GM13976 (cell line): ENCODE results near the gene UFC1.

ENCODE experiments used
- DNase-seq: peaks from one replicate; pipeline ENCODE4 v3.0.0; 2012; ENCODE audit warnings: low spot score
- in situ Hi-C: fragments of 300-500 bp; cut with MboI; formaldehyde crosslinking; loops from one replicate; pipeline ENCODE4 v1.12.0; 2022; ENCODE audit warnings: low sequenced_read_pairs, mixed read lengths, inconsistent platforms; ENCODE audit not compliant: unreplicated experiment
- TF ChIP-seq, protein P1 (sequence below): IDR thresholded peaks from 2 replicates; pipeline ENCODE4 v1.5.1; 2012; ENCODE audit warnings: borderline replicate concordance, mild to moderate bottlenecking; ENCODE audit not compliant: insufficient read depth; ENCODE audit errors: extremely low read depth, missing control alignments, control extremely low read depth

UFC1 gene

DNA sequence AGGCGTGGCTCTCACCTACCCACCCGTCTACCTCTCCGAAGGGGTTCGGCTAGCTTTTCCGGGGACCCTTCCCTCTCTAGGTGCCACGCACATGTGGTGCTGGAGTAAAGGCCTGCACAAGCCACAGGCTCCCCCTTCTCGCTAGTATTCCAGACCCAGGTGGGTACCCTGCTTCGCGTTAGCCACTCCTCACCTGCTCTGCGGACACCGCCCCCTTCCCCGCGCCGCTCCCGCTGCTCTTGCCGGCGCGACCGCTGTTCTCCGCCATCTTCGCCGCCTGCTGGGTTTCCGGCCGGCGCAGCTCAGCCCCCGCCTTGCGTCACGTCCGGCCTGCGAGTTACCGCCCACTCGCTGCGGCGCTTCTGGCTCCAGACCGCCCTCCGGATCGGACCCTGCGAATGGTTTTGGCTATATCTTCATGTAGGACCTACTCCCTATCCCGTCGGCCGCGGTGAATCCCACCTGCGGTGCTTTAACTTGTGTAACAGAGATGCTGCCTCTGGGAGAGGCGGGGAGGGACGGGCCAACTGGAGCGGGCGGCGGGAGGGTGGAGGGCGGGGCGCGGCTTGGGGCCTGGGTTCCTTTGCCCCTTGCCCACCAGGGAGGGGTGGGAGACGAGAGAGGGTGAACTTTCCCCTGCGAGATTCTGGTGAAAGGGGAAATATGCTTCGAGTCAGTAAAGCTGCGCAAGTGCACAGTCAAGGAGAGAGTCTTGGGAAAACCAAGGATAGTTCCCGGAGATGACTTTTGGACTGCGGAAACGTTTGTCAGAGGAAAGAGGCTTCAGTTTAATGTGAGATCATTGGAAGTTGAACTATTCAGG, 35.8 kb upstream of the UFC1 start, which contains the start of the genes NIT1 and PFDN2:
NIT1 (plus strand) TSS at position 347 of the 823 bp plus-strand sequence; CDS start at position 419, 72 bp downstream.
PFDN2 (minus strand) TSS at position 279 of the 823 bp plus-strand sequence; CDS start at position 268, 11 bp downstream.
- in situ Hi-C loops: no loop called here
- TF ChIP-seq, protein P1, sequence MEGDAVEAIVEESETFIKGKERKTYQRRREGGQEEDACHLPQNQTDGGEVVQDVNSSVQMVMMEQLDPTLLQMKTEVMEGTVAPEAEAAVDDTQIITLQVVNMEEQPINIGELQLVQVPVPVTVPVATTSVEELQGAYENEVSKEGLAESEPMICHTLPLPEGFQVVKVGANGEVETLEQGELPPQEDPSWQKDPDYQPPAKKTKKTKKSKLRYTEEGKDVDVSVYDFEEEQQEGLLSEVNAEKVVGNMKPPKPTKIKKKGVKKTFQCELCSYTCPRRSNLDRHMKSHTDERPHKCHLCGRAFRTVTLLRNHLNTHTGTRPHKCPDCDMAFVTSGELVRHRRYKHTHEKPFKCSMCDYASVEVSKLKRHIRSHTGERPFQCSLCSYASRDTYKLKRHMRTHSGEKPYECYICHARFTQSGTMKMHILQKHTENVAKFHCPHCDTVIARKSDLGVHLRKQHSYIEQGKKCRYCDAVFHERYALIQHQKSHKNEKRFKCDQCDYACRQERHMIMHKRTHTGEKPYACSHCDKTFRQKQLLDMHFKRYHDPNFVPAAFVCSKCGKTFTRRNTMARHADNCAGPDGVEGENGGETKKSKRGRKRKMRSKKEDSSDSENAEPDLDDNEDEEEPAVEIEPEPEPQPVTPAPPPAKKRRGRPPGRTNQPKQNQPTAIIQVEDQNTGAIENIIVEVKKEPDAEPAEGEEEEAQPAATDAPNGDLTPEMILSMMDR: no peak

DNA sequence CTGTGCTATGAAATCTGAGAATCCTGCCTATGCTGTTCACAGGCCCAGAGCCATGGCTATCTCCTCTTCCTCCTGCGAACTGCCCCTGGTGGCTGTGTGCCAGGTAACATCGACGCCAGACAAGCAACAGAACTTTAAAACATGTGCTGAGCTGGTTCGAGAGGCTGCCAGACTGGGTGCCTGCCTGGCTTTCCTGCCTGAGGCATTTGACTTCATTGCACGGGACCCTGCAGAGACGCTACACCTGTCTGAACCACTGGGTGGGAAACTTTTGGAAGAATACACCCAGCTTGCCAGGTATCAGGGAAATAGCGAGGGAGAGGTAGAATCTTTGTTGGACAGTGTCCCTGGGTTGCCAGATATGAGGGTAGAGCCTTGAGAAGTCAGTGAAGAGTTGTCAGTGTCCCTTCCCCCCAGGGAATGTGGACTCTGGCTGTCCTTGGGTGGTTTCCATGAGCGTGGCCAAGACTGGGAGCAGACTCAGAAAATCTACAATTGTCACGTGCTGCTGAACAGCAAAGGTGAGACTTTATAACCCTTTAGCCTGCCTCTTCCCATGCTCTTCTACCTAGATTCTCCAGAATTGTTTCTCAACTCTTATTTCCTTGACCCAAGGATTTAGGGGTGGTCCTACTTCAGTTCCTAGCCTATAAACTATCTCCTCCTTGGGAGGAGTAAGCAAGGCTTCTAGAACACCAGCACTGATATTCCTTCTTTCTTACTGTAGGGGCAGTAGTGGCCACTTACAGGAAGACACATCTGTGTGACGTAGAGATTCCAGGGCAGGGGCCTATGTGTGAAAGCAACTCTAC, 34.5 kb upstream of the UFC1 start:
- TF ChIP-seq, protein P1: no peak
- in situ Hi-C loops: no loop called here
- peak; percentile 75 for DNase-seq

More for the DNA sequence above, 35.8 kb upstream of the UFC1 start, which contains the start of the genes NIT1 and PFDN2:
- peak; percentile 94 for DNase-seq

DNA sequence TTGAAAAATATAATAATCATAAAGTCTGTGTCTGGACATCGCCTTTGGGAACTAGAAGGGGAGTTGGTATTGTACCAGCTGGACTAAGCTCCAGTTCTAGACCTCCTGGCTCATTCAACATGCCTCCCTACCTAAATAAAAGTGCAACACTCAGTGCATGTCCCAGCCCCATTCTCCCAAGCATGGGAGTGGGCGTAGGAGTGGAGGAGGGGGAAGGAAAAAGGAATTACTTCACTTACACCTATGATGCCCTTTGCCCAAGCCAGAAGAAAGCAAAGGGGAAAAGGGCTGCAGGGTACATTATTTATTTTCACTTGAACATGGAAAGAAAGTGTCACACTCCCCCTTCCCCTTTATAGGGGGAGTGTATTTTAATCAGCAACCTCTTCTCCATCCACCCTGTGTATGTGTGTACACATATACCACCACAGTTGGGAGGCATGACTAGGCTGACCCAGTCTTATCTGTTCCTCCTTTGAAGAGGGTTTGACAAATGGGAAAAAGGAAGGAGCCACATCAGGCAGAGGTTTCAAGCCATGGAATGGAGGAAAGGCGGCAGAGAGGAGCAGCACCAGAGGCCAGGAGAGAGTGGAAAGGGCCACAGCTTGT, 32.6 kb upstream of the UFC1 start:
- TF ChIP-seq, protein P1: no peak
- no peak for DNase-seq
- in situ Hi-C loops: no loop called here

DNA sequence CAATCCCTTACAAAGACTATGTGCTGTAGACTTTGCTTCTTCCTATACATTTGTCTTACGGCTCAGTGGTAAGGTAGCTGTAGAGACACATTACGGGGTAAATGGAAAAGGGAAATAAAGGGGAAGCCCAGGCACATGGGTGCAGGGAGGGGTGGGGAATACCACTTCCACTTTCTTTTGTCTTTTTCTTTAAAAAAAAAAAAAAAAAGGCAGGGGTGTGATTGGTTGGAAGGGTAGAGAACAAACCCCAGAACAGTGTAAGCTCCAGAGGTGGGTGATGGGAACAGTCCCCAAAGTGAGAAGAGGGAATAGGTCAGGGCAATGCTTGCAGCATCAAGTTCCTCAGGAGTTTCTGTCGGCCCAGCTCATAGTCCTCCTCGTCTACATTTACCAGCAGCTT, 31.9 kb upstream of the UFC1 start:
- DNase-seq: peak; percentile 38
- TF ChIP-seq, protein P1: no peak
- in situ Hi-C loops: no loop called here

DNA sequence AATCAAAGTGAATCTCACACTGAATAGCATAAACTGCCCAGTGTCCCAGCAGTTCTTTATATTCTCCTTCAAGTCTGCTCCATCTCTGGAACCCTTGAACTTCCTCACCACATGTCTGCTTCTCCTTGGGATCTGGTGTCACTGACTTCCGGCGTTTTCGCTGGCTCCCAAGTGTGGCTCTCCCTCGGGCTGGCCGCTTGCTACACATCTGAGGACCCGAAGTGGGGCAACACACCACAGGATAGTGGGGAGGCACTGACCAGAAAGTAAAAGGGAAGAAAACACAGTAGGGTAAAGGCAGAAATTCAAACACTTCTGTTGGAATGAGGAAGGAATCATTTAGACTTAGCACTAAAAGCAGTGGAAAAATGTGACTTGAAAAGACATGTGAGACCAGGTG, 30.8 kb upstream of the UFC1 start:
- TF ChIP-seq, protein P1: no peak
- DNase-seq: no peak
- in situ Hi-C loops: no loop called here

DNA sequence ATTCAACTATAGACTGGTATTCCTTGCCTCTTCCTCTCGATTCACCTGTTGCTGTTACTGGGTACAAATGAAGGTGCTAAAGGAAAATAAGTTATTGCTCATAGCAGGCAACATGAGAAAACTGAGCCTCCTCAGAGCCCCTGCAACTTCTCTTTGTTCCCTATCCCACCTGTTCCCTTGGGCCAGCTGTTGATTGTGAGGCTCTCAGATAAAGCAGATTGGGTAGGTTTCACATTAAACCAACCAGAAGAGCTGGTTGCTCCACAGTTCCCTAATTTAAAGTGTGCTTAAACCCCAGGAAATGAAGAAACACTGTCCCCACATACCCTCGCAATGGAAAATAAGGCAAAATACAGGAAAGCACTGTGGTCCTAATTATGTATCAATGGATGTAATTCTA, 26.1 kb upstream of the UFC1 start:
- TF ChIP-seq, protein P1: no peak
- no peak for DNase-seq
- in situ Hi-C loops: no loop called here
